Caki2 (cell line): Measurements from ENCODE around the gene CARTPT. TPM values are rescaled to one million over a fixed set of nuclear protein-coding genes. Genes with fewer than 3 reads are reported as not detected.
A peak's percentile ranks its signal among the peaks of the same experiment; 100 is the strongest.

Experiments used
- DNase-seq: peaks from one replicate; pipeline ENCODE4 v3.0.0-alpha.2; 2015; ENCODE audit warnings: low read depth
- in situ Hi-C: cut with HindIII; loops from 2 replicates; pipeline ENCODE4 v1.10.0; 2016; ENCODE audit warnings: low sequenced_read_pairs, low pct_unique_long_range_greater_than_20kb, mixed read lengths
- total RNA-seq: library from RNA; depleted of rRNA; stranded (reverse); fragments of >200 nt; shearing (Covaris generic); gene quantifications from 2 replicates; pipeline ENCODE4 v1.2.3, GENCODE V29; 2014; ENCODE audit warnings: low replicate concordance

The CARTPT gene
- total RNA-seq, 1 experiment from 2014 or later = not detected

- no peak for DNase-seq
- in situ Hi-C loops = no loop called here
Measured at GRCh38 chr5:71727978-71728377, 8.9 kb downstream of the CARTPT start.

- in situ Hi-C loops = no loop called here
- DNase-seq = no peak
Measured at GRCh38 chr5:71731015-71731414, 11.9 kb downstream of the CARTPT start.

GRCh38 chr5:71732011-71732410, 12.9 kb downstream of the CARTPT start:
- in situ Hi-C loops = no loop called here
- no peak for DNase-seq

GRCh38 chr5:71734141-71734540, 15.1 kb downstream of the CARTPT start:
- in situ Hi-C loops = no loop called here
- no peak for DNase-seq

GRCh38 chr5:71737931-71738539, 19.0 kb downstream of the CARTPT start:
- DNase-seq = no peak
- in situ Hi-C loops = no loop called here

GRCh38 chr5:71738662-71739361, 19.7 kb downstream of the CARTPT start:
- in situ Hi-C loops = no loop called here
- no peak for DNase-seq

- DNase-seq = no peak
- in situ Hi-C loops = no loop called here
Measured at GRCh38 chr5:71740015-71740753, 21.1 kb downstream of the CARTPT start.

GRCh38 chr5:71743155-71743554, 24.1 kb downstream of the CARTPT start:
- in situ Hi-C loops = no loop called here
- no peak for DNase-seq

GRCh38 chr5:71744009-71744790, 25.1 kb downstream of the CARTPT start:
- DNase-seq = no peak
- in situ Hi-C loops = no loop called here

GRCh38 chr5:71747182-71747581, 28.1 kb downstream of the CARTPT start:
- in situ Hi-C loops = no loop called here
- DNase-seq = no peak

GRCh38 chr5:71748360-71748759, 29.3 kb downstream of the CARTPT start:
- in situ Hi-C loops = no loop called here
- no peak for DNase-seq

GRCh38 chr5:71751422-71751821, 32.3 kb downstream of the CARTPT start:
- DNase-seq = no peak
- in situ Hi-C loops = no loop called here

GRCh38 chr5:71752441-71753190, 33.5 kb downstream of the CARTPT start:
- in situ Hi-C loops = no loop called here
- DNase-seq = no peak

GRCh38 chr5:71757590-71758543, 38.8 kb downstream of the CARTPT start:
- in situ Hi-C loops = no loop called here
- DNase-seq = peak; percentile 73

GRCh38 chr5:71762826-71763225, 43.8 kb downstream of the CARTPT start:
- DNase-seq = no peak
- in situ Hi-C loops = no loop called here

- DNase-seq = no peak
- in situ Hi-C loops = no loop called here
Measured at GRCh38 chr5:71767661-71768060, 48.6 kb downstream of the CARTPT start.

- in situ Hi-C loops = no loop called here
- no peak for DNase-seq
Measured at GRCh38 chr5:71769287-71769686, 50.2 kb downstream of the CARTPT start.
